C4-2B (cell line): ENCODE measurements around the gene PIK3C2G.

ENCODE experiments used
- ZFX ChIP-seq: fragments of 450-650 bp; IDR thresholded peaks from 2 replicates; pipeline ENCODE4 v1.6.1; 2017
- TF ChIP-seq, protein P1 (sequence below): fragments of 450-650 bp; conservative IDR thresholded peaks from 2 replicates; pipeline ENCODE4 v1.5.1; 2017; ENCODE audit warnings: mild to moderate bottlenecking

DNA sequence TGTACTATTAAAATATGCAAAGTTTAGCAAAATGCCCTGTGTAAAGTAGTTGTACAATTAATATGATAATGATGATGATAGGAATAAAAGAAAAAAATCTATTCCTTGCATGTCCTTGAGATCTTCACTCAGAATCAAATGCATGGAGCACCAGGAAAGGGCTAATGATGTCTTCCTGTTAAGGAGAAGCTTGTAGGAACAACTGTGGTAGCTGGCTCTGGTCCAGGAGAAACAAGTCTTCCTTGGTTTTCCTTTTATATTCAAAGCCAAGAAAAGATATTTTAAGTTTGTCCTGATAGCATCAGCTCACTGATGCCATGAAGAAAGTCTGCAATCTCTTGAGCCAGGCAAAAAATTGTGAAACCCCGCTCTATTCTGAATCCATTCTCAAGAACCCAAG lies 138.9 kb downstream of the PIK3C2G start:
- TF ChIP-seq, protein P1, sequence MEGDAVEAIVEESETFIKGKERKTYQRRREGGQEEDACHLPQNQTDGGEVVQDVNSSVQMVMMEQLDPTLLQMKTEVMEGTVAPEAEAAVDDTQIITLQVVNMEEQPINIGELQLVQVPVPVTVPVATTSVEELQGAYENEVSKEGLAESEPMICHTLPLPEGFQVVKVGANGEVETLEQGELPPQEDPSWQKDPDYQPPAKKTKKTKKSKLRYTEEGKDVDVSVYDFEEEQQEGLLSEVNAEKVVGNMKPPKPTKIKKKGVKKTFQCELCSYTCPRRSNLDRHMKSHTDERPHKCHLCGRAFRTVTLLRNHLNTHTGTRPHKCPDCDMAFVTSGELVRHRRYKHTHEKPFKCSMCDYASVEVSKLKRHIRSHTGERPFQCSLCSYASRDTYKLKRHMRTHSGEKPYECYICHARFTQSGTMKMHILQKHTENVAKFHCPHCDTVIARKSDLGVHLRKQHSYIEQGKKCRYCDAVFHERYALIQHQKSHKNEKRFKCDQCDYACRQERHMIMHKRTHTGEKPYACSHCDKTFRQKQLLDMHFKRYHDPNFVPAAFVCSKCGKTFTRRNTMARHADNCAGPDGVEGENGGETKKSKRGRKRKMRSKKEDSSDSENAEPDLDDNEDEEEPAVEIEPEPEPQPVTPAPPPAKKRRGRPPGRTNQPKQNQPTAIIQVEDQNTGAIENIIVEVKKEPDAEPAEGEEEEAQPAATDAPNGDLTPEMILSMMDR = no peak
- TF ChIP-seq ZFX = no peak
